Measurements from ENCODE around the gene SAMD5. TPM values are rescaled to one million over a fixed set of nuclear protein-coding genes. Genes with fewer than 3 reads are reported as not detected.

SAMD5 gene
- total and polyA plus RNA-seq, 10 of the 15 experiments (the other 5 are each of a cell fraction or from before 2014, with no cell fraction given), result 0.01 to 0.23 (median 0.05) TPM; not detected in 5

DNA sequence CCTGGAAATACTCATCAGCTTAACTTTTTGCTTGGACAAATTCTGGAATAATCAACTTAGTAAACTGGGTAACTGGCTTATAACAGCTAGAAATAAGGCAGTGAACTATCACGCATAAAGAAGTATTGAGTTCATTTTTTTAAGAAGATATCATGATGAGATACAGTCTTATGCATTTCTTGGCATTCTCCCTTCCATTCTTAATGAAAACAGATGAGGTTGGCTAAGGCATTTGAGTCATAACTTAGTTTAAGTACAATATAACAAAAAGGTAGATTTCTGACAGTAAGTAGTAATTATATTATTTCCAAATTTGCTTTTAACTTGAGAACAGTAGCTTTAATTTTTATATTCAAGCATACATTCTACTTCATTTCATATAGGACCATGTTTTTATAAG lies 56.1 kb downstream of the SAMD5 start:
- TF ChIP-seq, protein P1, sequence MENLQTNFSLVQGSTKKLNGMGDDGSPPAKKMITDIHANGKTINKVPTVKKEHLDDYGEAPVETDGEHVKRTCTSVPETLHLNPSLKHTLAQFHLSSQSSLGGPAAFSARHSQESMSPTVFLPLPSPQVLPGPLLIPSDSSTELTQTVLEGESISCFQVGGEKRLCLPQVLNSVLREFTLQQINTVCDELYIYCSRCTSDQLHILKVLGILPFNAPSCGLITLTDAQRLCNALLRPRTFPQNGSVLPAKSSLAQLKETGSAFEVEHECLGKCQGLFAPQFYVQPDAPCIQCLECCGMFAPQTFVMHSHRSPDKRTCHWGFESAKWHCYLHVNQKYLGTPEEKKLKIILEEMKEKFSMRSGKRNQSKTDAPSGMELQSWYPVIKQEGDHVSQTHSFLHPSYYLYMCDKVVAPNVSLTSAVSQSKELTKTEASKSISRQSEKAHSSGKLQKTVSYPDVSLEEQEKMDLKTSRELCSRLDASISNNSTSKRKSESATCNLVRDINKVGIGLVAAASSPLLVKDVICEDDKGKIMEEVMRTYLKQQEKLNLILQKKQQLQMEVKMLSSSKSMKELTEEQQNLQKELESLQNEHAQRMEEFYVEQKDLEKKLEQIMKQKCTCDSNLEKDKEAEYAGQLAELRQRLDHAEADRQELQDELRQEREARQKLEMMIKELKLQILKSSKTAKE (IDR thresholded peaks at IDR 0.05; ENCODE audit: low read depth, poor library complexity, severe bottlenecking), result no peak
- TF ChIP-seq, protein P2, sequence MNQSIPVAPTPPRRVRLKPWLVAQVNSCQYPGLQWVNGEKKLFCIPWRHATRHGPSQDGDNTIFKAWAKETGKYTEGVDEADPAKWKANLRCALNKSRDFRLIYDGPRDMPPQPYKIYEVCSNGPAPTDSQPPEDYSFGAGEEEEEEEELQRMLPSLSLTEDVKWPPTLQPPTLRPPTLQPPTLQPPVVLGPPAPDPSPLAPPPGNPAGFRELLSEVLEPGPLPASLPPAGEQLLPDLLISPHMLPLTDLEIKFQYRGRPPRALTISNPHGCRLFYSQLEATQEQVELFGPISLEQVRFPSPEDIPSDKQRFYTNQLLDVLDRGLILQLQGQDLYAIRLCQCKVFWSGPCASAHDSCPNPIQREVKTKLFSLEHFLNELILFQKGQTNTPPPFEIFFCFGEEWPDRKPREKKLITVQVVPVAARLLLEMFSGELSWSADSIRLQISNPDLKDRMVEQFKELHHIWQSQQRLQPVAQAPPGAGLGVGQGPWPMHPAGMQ (IDR thresholded peaks at IDR 0.05; ENCODE audit: borderline replicate concordance), result no peak
- no peak for TF ChIP-seq PAX8 (IDR thresholded peaks at IDR 0.05)
- no peak for TF ChIP-seq CHD2 (IDR thresholded peaks at IDR 0.05; ENCODE audit: borderline replicate concordance, low read depth, low read length)
- no peak for TF ChIP-seq BMI1 (IDR thresholded peaks at IDR 0.05; ENCODE audit: borderline replicate concordance)
- TF ChIP-seq ZBED1 (IDR thresholded peaks at IDR 0.05; ENCODE audit: borderline replicate concordance), result no peak
- TF ChIP-seq CREM (IDR thresholded peaks at IDR 0.05; ENCODE audit: low read depth), result no peak
- no peak for TF ChIP-seq CEBPB (IDR thresholded peaks at IDR 0.05; ENCODE audit: borderline replicate concordance in 1 of 2, low read depth in 2 of 2, low read length in 2 of 2)
- no peak overlapping the region for H2AFZ ChIP-seq (ENCODE audit: control insufficient read depth, low read depth, low read length)
- no peak overlapping the region for H3K27ac ChIP-seq (ENCODE audit: control insufficient read depth, insufficient read depth)
- H3K9me3 ChIP-seq (replicated peaks; ENCODE audit: control insufficient read depth, insufficient read depth, low read length), result no peaks in the 10 kb centered on the region
- H3K4me1 ChIP-seq (ENCODE audit: control insufficient read depth, insufficient read depth, low read length), result no peaks in the 10 kb centered on the region
- ATAC-seq (no peak), FAIRE-seq (no peak), DNase-seq (ENCODE audit: low read depth, low spot score) (no peak)
- H3K4me2 ChIP-seq (ENCODE audit: control insufficient read depth, insufficient read depth), result no peak overlapping the region
- H3K4me3 ChIP-seq, result no peak overlapping the region
- H3K36me3 ChIP-seq (ENCODE audit: control insufficient read depth in 2 of 2, insufficient read depth in 2 of 2, low read length in 1 of 2), result no peaks in the 10 kb centered on the region
- no peaks in the 10 kb centered on the region for H4K20me1 ChIP-seq (ENCODE audit: control insufficient read depth, insufficient read depth)
- no TSS peak for BruUV-seq (replicated peaks)
- ChIA-PET POLR2A (no interaction called here), CTCF (no interaction called here), RAD21 (ENCODE audit: unreplicated experiment) (no interaction called here), SMC1A (ENCODE audit: uncharacterized antibody, unreplicated experiment) (no interaction called here)
- WGBS (ENCODE audit: insufficient coverage, insufficient replicate concordance, low lambda C conversion rate, missing lambda C conversion rate), result 65% methylated on average over 1 of the region's 1 CpG
- H3K79me2 ChIP-seq (ENCODE audit: control insufficient read depth, insufficient read depth, low read length), result no peaks in the 10 kb centered on the region
- intact Hi-C loops (cut with micrococcal nuclease; ENCODE audit: unreplicated experiment) (no loop called here), in situ Hi-C loops (cut with MboI) (no loop called here)
- no peaks in the 10 kb centered on the region for H3K27me3 ChIP-seq (replicated peaks in 1 of 2; ENCODE audit: control insufficient read depth in 2 of 2, insufficient read depth in 2 of 2, low read length in 1 of 2)
- no peak overlapping the region for H3K9ac ChIP-seq (ENCODE audit: control insufficient read depth, insufficient read depth, low read length)
